Heart right ventricle (tissue), 16 donors: Measurements from ENCODE around the gene PKN2. TPM values are rescaled to one million over a fixed set of nuclear protein-coding genes. Genes with fewer than 3 reads are reported as not detected.

Experiments used
- ATAC-seq, 8 donors: fragments of 200-7000 bp; cut with Tn5 transposase; one replicate each; pipeline ENCODE4 v1.9.1; 2020; ENCODE audit warnings: mild to moderate bottlenecking in 8 of 8, moderate library complexity in 8 of 8, moderate number of reproducible peaks in 1 of 8
- DNase-seq, 2 donors: peaks; one replicate each; pipeline ENCODE4 v3.0.0-alpha.2; 2020
- H3K27ac ChIP-seq, 10 donors: fragments of 200-600 bp; sonication (generic) in 2 of 10; one replicate each; pipeline versions ENCODE4 v1.5.0 to v1.8.0; 2020 to 2022; ENCODE audit warnings: mild to moderate bottlenecking in 3 of 10
- H3K27me3 ChIP-seq, 7 donors: fragments of 200-600 bp; one replicate each; pipeline ENCODE4 v1.8.0; 2021 to 2022; ENCODE audit warnings: mild to moderate bottlenecking in 2 of 7
- H3K36me3 ChIP-seq, 9 donors: fragments of 200-600 bp; sonication (generic) in 1 of 9; one replicate each; pipeline versions ENCODE4 v1.5.0 to v1.8.0; 2020 to 2022; ENCODE audit warnings: mild to moderate bottlenecking in 2 of 9
- H3K4me1 ChIP-seq, 9 donors: fragments of 200-600 bp; sonication (generic) in 1 of 9; one replicate each; pipeline versions ENCODE4 v1.5.0 to v1.8.0; 2020 to 2022; ENCODE audit warnings: mild to moderate bottlenecking in 4 of 9
- H3K4me3 ChIP-seq, 10 donors: fragments of 200-600 bp; sonication (generic) in 2 of 10; one replicate each; pipeline versions ENCODE4 v1.5.0 to v1.8.0; 2020 to 2022; ENCODE audit warnings: mild to moderate bottlenecking in 7 of 10, moderate library complexity in 2 of 10
- H3K9me3 ChIP-seq, 11 donors: fragments of 200-600 bp in 10 of 11; sonication (generic) in 2 of 11; one replicate each; pipeline versions ENCODE4 v1.5.0 to v1.8.0; 2013 to 2022; ENCODE audit warnings: mild to moderate bottlenecking in 2 of 11, control low read depth in 1 of 11, moderate library complexity in 1 of 11
- CTCF ChIP-seq, 9 donors: fragments of 200-600 bp; sonication (generic) in 2 of 9; IDR thresholded peaks; one replicate each; pipeline versions ENCODE4 v1.5.0 to v1.8.0; 2021 to 2022; ENCODE audit warnings: antibody characterized with exemption in 9 of 9, mild to moderate bottlenecking in 5 of 9, moderate library complexity in 1 of 9
- WGBS, 2 donors: extraction: QIAGEN DNeasy Blood & Tissue Kit; methylation state at CpG; one replicate each; pipeline ENCODE4 v1.1.7; 2013; ENCODE audit warnings: inconsistent platforms in 1 of 2; 5-methylcytosine and 5-hydroxymethylcytosine counted together
- intact Hi-C, 10 donors: fragments of 100-400 bp; cut with DNase I; formaldehyde crosslinking; loops; one replicate each; pipeline versions ENCODE4 v1.11.1 to v1.14.2; 2022
- long read RNA-seq, 3 donors: library from polyadenylated mRNA; unstranded; transcript quantifications; one replicate each; pipeline ENCODE4 v2.0.0, GENCODE V29; 2020 to 2021
- polyA plus RNA-seq, 2 donors: library from polyadenylated mRNA; stranded (reverse); fragments of 200-250 nt; gene quantifications; one replicate each; pipeline ENCODE4 v1.2.3, GENCODE V29; 2013
- total RNA-seq, 10 donors: library from RNA; stranded (reverse); fragmentation: NEBNext Ultra II Directional in 3 of 10; extraction: Animal tissue kit (Norgen Biotek cat#: 25700) in 3 of 10; gene quantifications; one replicate each; pipeline versions ENCODE4 v1.2.1 to v1.2.4, GENCODE V29; 2021 to 2023
- donor health status: Arrhythmogenic right ventricular cardiomyopathy.
- donor health status: ischemic (EF 13 %, LVEDD 7.1; RV severe dilation, severe dysfunction).
- donor health status: healthy with polysubstance abuse.
- donor health status: DM: no; HTN: yes; CAD: no.
- donor health status: DM: no; HTN: no; CAD: no.
- donor health status: ischemic (EF 25% LVEDD 6.9; RV normal size, moderate dysfunction).
- donor health status: ischemic (EF 25% LVEDD 5.7; RV mildly dilated, moderate dysfunction).
- donor health status: healthy.
- donor health status: DM: yes; HTN: yes; CAD: no.
- donor health status: Ischemic cardiomyopathy.
- donor health status: ischemic (EF 35%, LVEDD 5.7; RV mildly dilated, moderate dysfunction).
- donor health status: nonischemic (EF 11% LVEDD 7.7; RV severe dilation, severe dysfunction).
- donor health status: DM: yes; HTN: yes; CAD: no.
- donor health status: PGD.
- donor health status: ischemic (EF 29% LVEDD 5.4; RV normal size, mild dysfunction).
- donor health status: nonischemic (EF 23%, LVEDD 6.1; RV moderate dilation, normal function).

The PKN2 gene
- 10 to 100 TPM; 24.9 to 42.8 (median 34.7) TPM for total RNA-seq
- 10 to 100 TPM in 1 of 2 donors, 1 to 10 TPM in 1; 6.2 to 14.7 TPM for polyA plus RNA-seq
- long read RNA-seq, donor 1, full-length matches to known transcripts = 8 of 15 reads
- long read RNA-seq, donor 1, partial matches to known transcripts = 6 of 15 reads
- long read RNA-seq, donor 1, other reads (novel, unspliced or antisense) = 1 of 15 reads
- long read RNA-seq, donor 2, full-length matches to known transcripts = 21 of 34 reads
- long read RNA-seq, donor 2, partial matches to known transcripts = 10 of 34 reads
- long read RNA-seq, donor 2, other reads (novel, unspliced or antisense) = 3 of 34 reads
- long read RNA-seq, donor 3, full-length matches to known transcripts = 16 of 33 reads
- long read RNA-seq, donor 3, partial matches to known transcripts = 9 of 33 reads
- long read RNA-seq, donor 3, other reads (novel, unspliced or antisense) = 8 of 33 reads

- no peaks in the 10 kb centered on the region for H3K27me3 ChIP-seq
- no peaks in the 10 kb centered on the region for H3K9me3 ChIP-seq
- ATAC-seq (peak; percentile 98 to 100 (median 99)), DNase-seq (peak; percentile 98)
- H3K36me3 ChIP-seq = peaks cover 0 to 8% (median 0%) of the 10 kb centered on the region in 9 donors
- 0 to 1% methylated on average over 66 of the region's 66 CpGs for WGBS, 2 donors
- H3K4me3 ChIP-seq = peak within 1 kb of the TSS; percentile 85 to 98 (median 95)
- H3K4me1 ChIP-seq = peaks cover 0 to 36% (median 32%) of the 10 kb centered on the region in 9 donors
- H3K27ac ChIP-seq = peak within 1 kb of the TSS; percentile 76 to 98 (median 93)
- TF ChIP-seq CTCF (IDR thresholded peaks at IDR 0.05) = peak in 4 of 9 donors; percentile 40 to 63 (median 56)
- intact Hi-C loops = loop anchor here in 2 of 10 donors (2.0 to 10.0 kb wide), 2 partner anchors 207 to 211 kb away; partner anchors contain the start of gene GTF2B (in 2 of the 2)
These were observed at the start of gene PKN2 for GRCh38 chr1:88683541-88684481. TSS of gene PKN2 (plus strand) at chr1:88684273. CDS start at chr1:88684581, 308 bp downstream.

GRCh38 chr1:88634538-88634937, 49.5 kb upstream of the PKN2 start:
- 78 to 87% methylated on average over 1 of the region's 1 CpG for WGBS, 2 donors
- TF ChIP-seq CTCF (IDR thresholded peaks at IDR 0.05) = no peak
- Histone ChIP-seq H3K27me3 (no peaks in the 10 kb centered on the region), H3K27ac (no peak overlapping the region), H3K36me3 (no peaks in the 10 kb centered on the region), H3K4me1 (no peaks in the 10 kb centered on the region), H3K4me3 (no peak overlapping the region), H3K9me3 (peaks cover 0 to 39% (median 20%) of the 10 kb centered on the region in 11 donors)
- DNase-seq = no peak
- intact Hi-C loops = no loop called here
- ATAC-seq = no peak

GRCh38 chr1:88640060-88640459, 44.0 kb upstream of the PKN2 start:
- no peak for DNase-seq
- intact Hi-C loops = no loop called here
- no peak overlapping the region for H3K4me3 ChIP-seq
- no peaks in the 10 kb centered on the region for H3K36me3 ChIP-seq
- WGBS, 2 donors = 78 to 97% methylated on average over 1 of the region's 1 CpG
- peaks cover 0 to 4% (median 0%) of the 10 kb centered on the region in 7 donors for H3K27me3 ChIP-seq
- TF ChIP-seq CTCF (IDR thresholded peaks at IDR 0.05) = no peak
- no peak for ATAC-seq
- peaks cover 0 to 15% (median 4%) of the 10 kb centered on the region in 11 donors for H3K9me3 ChIP-seq
- no peaks in the 10 kb centered on the region for H3K4me1 ChIP-seq
- no peak overlapping the region for H3K27ac ChIP-seq

- Histone ChIP-seq H3K36me3 (no peaks in the 10 kb centered on the region), H3K4me3 (no peak overlapping the region), H3K27me3 (peaks cover 0 to 4% (median 0%) of the 10 kb centered on the region in 7 donors), H3K4me1 (no peaks in the 10 kb centered on the region), H3K9me3 (no peaks in the 10 kb centered on the region), H3K27ac (no peak overlapping the region)
- no peak for ATAC-seq
- intact Hi-C loops = no loop called here
- no peak for DNase-seq
- no peak for TF ChIP-seq CTCF (IDR thresholded peaks at IDR 0.05)
These were observed 38.2 kb upstream of the PKN2 start for GRCh38 chr1:88645886-88646285.
